Retina (tissue), 1 donor: ENCODE results near the gene MIGA1.
"Not testable (repeated sequence)": the region's sequence is repeated elsewhere in the genome, so short reads cannot be mapped to it uniquely, and the experiment has no call there.

Source experiments
- DNase-seq: peaks from one replicate; pipeline ENCODE4 v3.0.0-alpha.2; 2016

MIGA1 gene

GRCh38 chr1:77779529-77780281 lies at the start of gene MIGA1:
TSS of gene MIGA1 (plus strand) at chr1:77779649. CDS start at chr1:77783253, 3,604 bp downstream.
- DNase-seq = peak; percentile 86

GRCh38 chr1:77732090-77732489 lies 47.4 kb upstream of the MIGA1 start:
- DNase-seq = no peak

GRCh38 chr1:77739235-77739634 lies 40.2 kb upstream of the MIGA1 start:
- DNase-seq = no peak

- no peak for DNase-seq
These were observed 38.1 kb upstream of the MIGA1 start for GRCh38 chr1:77741316-77741715.

GRCh38 chr1:77742011-77742555 lies 37.4 kb upstream of the MIGA1 start:
- no peak for DNase-seq

- no peak for DNase-seq
These were observed 34.9 kb upstream of the MIGA1 start for GRCh38 chr1:77744576-77744975.

GRCh38 chr1:77749489-77749888 lies 30.0 kb upstream of the MIGA1 start:
- not testable (repeated sequence) for DNase-seq

GRCh38 chr1:77756052-77756754 lies 23.2 kb upstream of the MIGA1 start:
- DNase-seq = no peak

- no peak for DNase-seq
These were observed 22.3 kb upstream of the MIGA1 start for GRCh38 chr1:77757066-77757584.

GRCh38 chr1:77757603-77758002 lies 21.8 kb upstream of the MIGA1 start:
- DNase-seq = no peak

GRCh38 chr1:77759071-77760028 lies 20.1 kb upstream of the MIGA1 start, which contains the start of gene USP33:
TSS of gene USP33 (minus strand) at chr1:77759852. CDS start at chr1:77741697, 18,155 bp downstream.
- peak; percentile 95 for DNase-seq

- no peak for DNase-seq
These were observed 17.4 kb upstream of the MIGA1 start for GRCh38 chr1:77762072-77762476.

GRCh38 chr1:77768006-77768405 lies 11.4 kb upstream of the MIGA1 start:
- no peak for DNase-seq

- no peak for DNase-seq
These were observed 3.3 kb upstream of the MIGA1 start for GRCh38 chr1:77776007-77776700.

GRCh38 chr1:77781683-77782082 lies 2.2 kb downstream of the MIGA1 start:
- no peak for DNase-seq

- DNase-seq = no peak
These were observed 3.7 kb downstream of the MIGA1 start for GRCh38 chr1:77783141-77783540.

- DNase-seq = not testable (repeated sequence)
These were observed 6.8 kb downstream of the MIGA1 start for GRCh38 chr1:77786093-77786741.

- no peak for DNase-seq
These were observed 15.1 kb downstream of the MIGA1 start for GRCh38 chr1:77794550-77794949.

- no peak for DNase-seq
These were observed 17.4 kb downstream of the MIGA1 start for GRCh38 chr1:77796695-77797405.

- DNase-seq = no peak
These were observed 18.5 kb downstream of the MIGA1 start for GRCh38 chr1:77797991-77798390.

GRCh38 chr1:77802026-77802425 lies 22.6 kb downstream of the MIGA1 start:
- no peak for DNase-seq
